ENCODE results near the gene ORM1.

ORM1 gene

DNA sequence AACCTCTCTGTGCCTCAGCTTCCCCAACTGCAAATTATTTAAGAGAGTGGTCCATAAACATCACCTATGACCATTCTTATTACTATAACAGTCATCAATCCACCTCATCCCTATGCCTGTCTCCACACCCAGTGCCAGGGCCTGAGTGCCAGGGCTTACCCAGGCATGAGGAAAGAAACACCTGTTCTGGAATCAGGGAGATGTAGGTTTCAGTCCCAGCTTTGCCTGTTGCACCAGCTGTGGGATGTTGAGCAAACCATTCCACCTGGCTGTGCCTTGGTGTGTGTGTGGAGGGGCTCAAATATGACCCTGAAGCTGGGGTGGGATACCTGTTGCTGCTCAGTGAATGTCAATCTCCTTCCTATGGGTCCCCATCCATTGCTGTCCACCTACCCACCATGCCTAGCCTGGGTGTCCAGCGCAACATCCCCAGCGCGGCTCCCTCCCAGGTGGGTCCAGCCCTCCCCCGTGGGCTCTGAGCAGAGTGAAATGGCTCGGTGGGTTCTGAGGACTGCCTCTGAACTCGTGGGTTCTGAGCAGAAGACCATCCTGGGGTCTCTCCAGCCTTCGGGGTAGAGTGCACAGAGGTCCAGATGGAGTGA, 48.5 kb downstream of the ORM1 start:
- Histone ChIP-seq H4K5ac (ENCODE audit: low read length) (no peak overlapping the region), H2AK5ac (ENCODE audit: low read length) (peak overlapping the region; percentile 34), H2BK120ac (ENCODE audit: low read depth, low read length) (no peak overlapping the region), H3K23ac (ENCODE audit: low read length) (peak overlapping the region; percentile 20), H3K56ac (ENCODE audit: low read length) (peak overlapping the region; percentile 89), H2BK15ac (replicated peaks; ENCODE audit: low read depth) (no peak overlapping the region), H3K18ac (ENCODE audit: low read length) (peak overlapping the region; percentile 55), H3K4ac (ENCODE audit: low read depth, low read length) (peak overlapping the region; percentile 28), H3K27ac (ENCODE audit: low read depth, low read length) (peak overlapping the region; percentile 80), H3K36me3 (ENCODE audit: control insufficient read depth, insufficient read depth, low read length) (no peaks in the 10 kb centered on the region), H3K4me3 (ENCODE audit: low read length) (no peak overlapping the region), H3K27me3 (ENCODE audit: insufficient read depth, low read length, poor library complexity) (no peaks in the 10 kb centered on the region), H4K8ac (ENCODE audit: low read depth, low read length) (no peak overlapping the region), H3K4me1 (ENCODE audit: control insufficient read depth, low read depth, low read length) (peaks cover 23% of the 10 kb centered on the region), H3K4me2 (ENCODE audit: low read length) (no peak overlapping the region), H3K9ac (ENCODE audit: low read length) (no peak overlapping the region), H3K79me2 (ENCODE audit: control insufficient read depth, insufficient read depth, low read length) (no peaks in the 10 kb centered on the region), H2BK5ac (ENCODE audit: low read length) (peak overlapping the region; percentile 56), H3K79me1 (ENCODE audit: low read length) (no peaks in the 10 kb centered on the region)
- WGBS (ENCODE audit: extremely low coverage, insufficient coverage, low lambda C conversion rate), result no CpG with 5 or more reads among the region's 7 CpGs
- DNase-seq, result no peak

DNA sequence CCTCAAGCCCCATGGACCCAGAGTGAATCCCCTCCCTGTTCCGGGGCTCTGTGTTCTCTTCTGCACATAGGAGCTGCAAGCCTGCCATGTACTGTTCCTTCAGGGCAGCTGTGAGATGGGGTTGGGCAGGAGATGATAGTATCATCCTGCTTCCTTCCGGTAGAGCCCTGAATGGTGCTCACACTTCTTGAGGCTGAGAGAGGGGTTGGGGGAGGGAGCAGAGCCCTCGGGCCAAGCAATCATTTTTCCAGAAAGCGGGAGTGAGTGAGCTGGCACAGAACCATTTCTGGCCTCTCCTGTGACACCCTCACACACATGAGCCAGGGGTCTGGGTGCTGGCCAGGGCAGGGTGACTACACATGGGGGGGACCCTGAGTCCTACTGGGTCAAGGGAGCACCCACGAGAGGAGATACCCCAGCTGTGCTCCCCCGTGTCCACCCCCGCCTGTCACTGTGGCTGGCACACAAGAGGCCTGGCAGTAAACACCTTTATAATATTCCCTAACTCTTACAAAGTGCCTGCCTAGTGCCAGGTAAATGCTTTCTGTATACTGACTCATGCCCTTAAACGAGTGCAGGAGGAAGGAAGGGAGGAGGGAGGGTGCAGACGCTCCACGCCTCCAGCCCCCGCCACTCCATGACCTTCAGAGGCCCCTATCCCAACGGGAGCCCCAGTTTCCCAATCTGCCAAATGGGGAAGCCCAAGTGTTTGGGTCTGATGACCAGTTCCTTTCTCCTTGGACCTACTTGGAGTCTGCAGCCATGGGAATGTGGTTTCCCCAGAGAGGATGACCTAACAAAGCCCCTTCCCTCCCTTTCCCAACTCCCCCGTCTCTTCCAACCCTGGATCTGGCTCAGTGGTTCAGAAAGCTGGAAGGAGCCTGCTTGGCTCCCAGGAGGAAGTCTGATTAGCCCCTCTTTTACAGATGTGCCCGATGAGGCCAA, 49.3 kb downstream of the ORM1 start:
- H2AK5ac ChIP-seq (ENCODE audit: low read length), result peak overlapping the region; percentile 20
- H3K23ac ChIP-seq (ENCODE audit: low read length), result no peak overlapping the region
- H3K4me2 ChIP-seq (ENCODE audit: low read length), result no peak overlapping the region
- H3K4me3 ChIP-seq (ENCODE audit: low read length), result no peak overlapping the region
- H3K27me3 ChIP-seq (ENCODE audit: insufficient read depth, low read length, poor library complexity), result no peaks in the 10 kb centered on the region
- no peak overlapping the region for H3K27ac ChIP-seq (ENCODE audit: low read depth, low read length)
- DNase-seq, result peak; percentile 65
- peak overlapping the region; percentile 28 for H3K4ac ChIP-seq (ENCODE audit: low read depth, low read length)
- H3K9ac ChIP-seq (ENCODE audit: low read length), result no peak overlapping the region
- H3K79me1 ChIP-seq (ENCODE audit: low read length), result no peaks in the 10 kb centered on the region
- H3K4me1 ChIP-seq (ENCODE audit: control insufficient read depth, low read depth, low read length), result peaks cover 23% of the 10 kb centered on the region
- no peaks in the 10 kb centered on the region for H3K79me2 ChIP-seq (ENCODE audit: control insufficient read depth, insufficient read depth, low read length)
- H2BK120ac ChIP-seq (ENCODE audit: low read depth, low read length), result no peak overlapping the region
- peak overlapping the region; percentile 56 for H2BK5ac ChIP-seq (ENCODE audit: low read length)
- no peak overlapping the region for H2BK15ac ChIP-seq (replicated peaks; ENCODE audit: low read depth)
- no peaks in the 10 kb centered on the region for H3K36me3 ChIP-seq (ENCODE audit: control insufficient read depth, insufficient read depth, low read length)
- H4K8ac ChIP-seq (ENCODE audit: low read depth, low read length), result no peak overlapping the region
- no peak overlapping the region for H4K5ac ChIP-seq (ENCODE audit: low read length)
- WGBS (ENCODE audit: extremely low coverage, insufficient coverage, low lambda C conversion rate), result no CpG with 5 or more reads among the region's 14 CpGs
- peak overlapping the region; percentile 8 for H3K18ac ChIP-seq (ENCODE audit: low read length)
- H3K56ac ChIP-seq (ENCODE audit: low read length), result peak overlapping the region; percentile 89

DNA sequence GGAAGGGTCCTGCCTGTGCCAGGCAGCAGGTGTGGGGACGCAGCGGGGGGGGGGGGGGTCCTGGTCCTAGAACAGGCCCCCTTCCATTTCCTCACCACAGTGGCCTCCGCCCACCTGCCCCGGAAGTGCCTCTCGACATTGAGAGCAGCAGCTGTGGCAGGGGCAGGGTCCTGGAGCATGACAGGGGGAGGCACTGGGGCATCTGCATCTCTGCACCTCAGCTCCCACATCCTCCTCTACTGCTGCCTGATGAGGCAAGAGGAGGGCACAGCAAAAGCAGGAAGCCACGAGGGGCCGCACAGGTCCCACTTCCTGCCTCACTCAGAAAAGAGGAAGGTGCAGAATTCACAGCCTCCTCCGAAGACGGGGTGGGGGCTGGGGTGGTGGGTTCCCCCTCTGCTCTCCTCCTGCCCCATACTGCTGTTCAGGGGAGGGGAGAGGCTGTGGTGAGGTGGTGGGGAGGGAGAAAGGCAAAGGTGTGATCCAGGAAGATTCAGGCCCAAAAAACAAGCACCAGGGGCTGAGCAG, 50.1 kb downstream of the ORM1 start:
- Histone ChIP-seq H2AK5ac (ENCODE audit: low read length) (no peak overlapping the region), H3K4me2 (ENCODE audit: low read length) (no peak overlapping the region), H3K36me3 (ENCODE audit: control insufficient read depth, insufficient read depth, low read length) (no peaks in the 10 kb centered on the region), H3K27ac (ENCODE audit: low read depth, low read length) (no peak overlapping the region), H3K4ac (ENCODE audit: low read depth, low read length) (no peak overlapping the region), H2BK5ac (ENCODE audit: low read length) (no peak overlapping the region), H3K79me1 (ENCODE audit: low read length) (no peaks in the 10 kb centered on the region), H3K4me1 (ENCODE audit: control insufficient read depth, low read depth, low read length) (peaks cover 23% of the 10 kb centered on the region), H3K9ac (ENCODE audit: low read length) (no peak overlapping the region), H4K8ac (ENCODE audit: low read depth, low read length) (no peak overlapping the region), H4K5ac (ENCODE audit: low read length) (no peak overlapping the region), H3K18ac (ENCODE audit: low read length) (peak overlapping the region; percentile 8), H2BK15ac (replicated peaks; ENCODE audit: low read depth) (no peak overlapping the region), H2BK120ac (ENCODE audit: low read depth, low read length) (no peak overlapping the region), H3K4me3 (ENCODE audit: low read length) (no peak overlapping the region), H3K56ac (ENCODE audit: low read length) (no peak overlapping the region), H3K79me2 (ENCODE audit: control insufficient read depth, insufficient read depth, low read length) (no peaks in the 10 kb centered on the region), H3K27me3 (ENCODE audit: insufficient read depth, low read length, poor library complexity) (no peaks in the 10 kb centered on the region), H3K23ac (ENCODE audit: low read length) (no peak overlapping the region)
- no peak for DNase-seq
- WGBS (ENCODE audit: extremely low coverage, insufficient coverage, low lambda C conversion rate), result no CpG with 5 or more reads among the region's 9 CpGs

DNA sequence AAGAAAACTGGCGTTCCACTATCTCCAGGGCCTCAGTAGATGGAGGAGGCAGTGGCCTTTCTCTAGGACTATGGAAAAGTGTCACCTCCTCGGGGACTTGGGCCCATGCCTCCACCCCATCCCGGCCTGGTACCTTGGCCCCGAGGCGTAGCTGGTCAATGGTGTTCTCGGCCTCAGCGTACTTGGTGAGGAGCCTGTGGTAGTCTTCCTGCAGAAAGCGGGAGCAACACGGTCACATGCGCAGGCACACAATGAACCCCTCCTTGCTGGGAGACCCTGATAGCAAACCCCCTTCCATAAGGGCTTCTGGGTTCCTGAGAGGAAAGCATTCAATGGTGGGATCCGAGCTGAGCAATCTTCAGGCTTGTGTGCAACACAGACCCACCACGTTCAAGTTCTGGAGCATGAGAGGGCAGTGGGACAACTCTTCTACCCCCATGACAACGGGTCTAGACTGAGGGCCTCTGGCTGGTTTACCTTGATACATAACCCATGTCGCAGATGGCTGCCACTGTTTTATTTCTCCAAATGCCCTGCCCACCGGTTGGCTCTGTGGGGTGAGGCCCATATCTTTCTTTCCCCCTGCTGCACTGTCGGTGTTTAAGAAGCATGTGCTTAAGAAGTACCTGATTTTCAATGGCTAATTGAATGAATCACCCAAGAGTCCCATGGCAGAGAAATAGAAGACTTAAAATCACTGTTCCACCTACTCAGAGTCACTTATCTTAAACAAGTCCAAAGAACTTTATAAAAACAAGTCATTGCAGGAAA, 51.2 kb downstream of the ORM1 start:
- Histone ChIP-seq H3K27me3 (ENCODE audit: insufficient read depth, low read length, poor library complexity) (no peaks in the 10 kb centered on the region), H3K23ac (ENCODE audit: low read length) (no peak overlapping the region), H3K36me3 (ENCODE audit: control insufficient read depth, insufficient read depth, low read length) (no peaks in the 10 kb centered on the region), H3K27ac (ENCODE audit: low read depth, low read length) (no peak overlapping the region), H3K18ac (ENCODE audit: low read length) (no peak overlapping the region), H3K79me1 (ENCODE audit: low read length) (no peaks in the 10 kb centered on the region), H3K4me3 (ENCODE audit: low read length) (no peak overlapping the region), H3K4me1 (ENCODE audit: control insufficient read depth, low read depth, low read length) (peaks cover 23% of the 10 kb centered on the region), H2BK15ac (replicated peaks; ENCODE audit: low read depth) (no peak overlapping the region), H4K8ac (ENCODE audit: low read depth, low read length) (no peak overlapping the region), H2BK5ac (ENCODE audit: low read length) (no peak overlapping the region), H3K4ac (ENCODE audit: low read depth, low read length) (no peak overlapping the region), H3K9ac (ENCODE audit: low read length) (no peak overlapping the region), H4K5ac (ENCODE audit: low read length) (no peak overlapping the region), H3K79me2 (ENCODE audit: control insufficient read depth, insufficient read depth, low read length) (no peaks in the 10 kb centered on the region), H2AK5ac (ENCODE audit: low read length) (no peak overlapping the region), H3K56ac (ENCODE audit: low read length) (no peak overlapping the region), H2BK120ac (ENCODE audit: low read depth, low read length) (no peak overlapping the region), H3K4me2 (ENCODE audit: low read length) (no peak overlapping the region)
- no CpG with 5 or more reads among the region's 16 CpGs for WGBS (ENCODE audit: extremely low coverage, insufficient coverage, low lambda C conversion rate)
- DNase-seq, result no peak

DNA sequence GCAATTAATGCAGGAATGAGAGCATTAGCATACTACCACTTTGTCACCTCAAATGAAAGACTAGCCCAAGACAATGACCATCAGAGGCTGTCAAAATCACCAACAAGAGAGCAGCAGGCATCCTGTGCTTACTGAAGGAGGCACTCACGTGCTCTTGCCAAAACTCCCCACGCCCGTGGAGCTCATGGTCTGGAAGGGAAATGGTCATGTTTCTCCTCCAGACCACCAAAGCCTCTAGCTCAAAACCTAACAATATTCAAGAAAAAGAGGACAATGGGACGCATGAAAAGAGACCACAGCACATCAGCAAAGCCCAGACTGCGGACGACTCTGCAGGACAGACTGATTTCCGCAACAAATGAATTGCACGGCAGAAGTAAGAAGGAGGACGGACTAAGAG, 52.0 kb downstream of the ORM1 start:
- Histone ChIP-seq H3K56ac (ENCODE audit: low read length) (no peak overlapping the region), H2AK5ac (ENCODE audit: low read length) (no peak overlapping the region), H3K79me2 (ENCODE audit: control insufficient read depth, insufficient read depth, low read length) (no peaks in the 10 kb centered on the region), H3K4me3 (ENCODE audit: low read length) (no peak overlapping the region), H2BK5ac (ENCODE audit: low read length) (no peak overlapping the region), H3K9ac (ENCODE audit: low read length) (no peak overlapping the region), H3K23ac (ENCODE audit: low read length) (no peak overlapping the region), H3K4ac (ENCODE audit: low read depth, low read length) (no peak overlapping the region), H4K8ac (ENCODE audit: low read depth, low read length) (no peak overlapping the region), H3K18ac (ENCODE audit: low read length) (no peak overlapping the region), H2BK120ac (ENCODE audit: low read depth, low read length) (no peak overlapping the region), H3K4me1 (ENCODE audit: control insufficient read depth, low read depth, low read length) (peaks cover 20% of the 10 kb centered on the region), H4K5ac (ENCODE audit: low read length) (no peak overlapping the region), H3K27me3 (ENCODE audit: insufficient read depth, low read length, poor library complexity) (no peaks in the 10 kb centered on the region), H2BK15ac (replicated peaks; ENCODE audit: low read depth) (no peak overlapping the region), H3K4me2 (ENCODE audit: low read length) (no peak overlapping the region), H3K27ac (ENCODE audit: low read depth, low read length) (no peak overlapping the region), H3K36me3 (ENCODE audit: control insufficient read depth, insufficient read depth, low read length) (no peaks in the 10 kb centered on the region), H3K79me1 (ENCODE audit: low read length) (no peaks in the 10 kb centered on the region)
- peak; percentile 54 for DNase-seq
- WGBS (ENCODE audit: extremely low coverage, insufficient coverage, low lambda C conversion rate), result no CpG with 5 or more reads among the region's 9 CpGs

All from mesendoderm (in vitro differentiated cells).